ENCODE results near the gene MAPKAPK3. TPM values are rescaled to one million over a fixed set of nuclear protein-coding genes. Genes with fewer than 3 reads are reported as not detected.

MAPKAPK3 gene
- total and polyA plus RNA-seq, 2 donors (not counting 3 experiments of a cell fraction or from before 2014, with no cell fraction given), result 21.3 to 30.5 TPM

DNA sequence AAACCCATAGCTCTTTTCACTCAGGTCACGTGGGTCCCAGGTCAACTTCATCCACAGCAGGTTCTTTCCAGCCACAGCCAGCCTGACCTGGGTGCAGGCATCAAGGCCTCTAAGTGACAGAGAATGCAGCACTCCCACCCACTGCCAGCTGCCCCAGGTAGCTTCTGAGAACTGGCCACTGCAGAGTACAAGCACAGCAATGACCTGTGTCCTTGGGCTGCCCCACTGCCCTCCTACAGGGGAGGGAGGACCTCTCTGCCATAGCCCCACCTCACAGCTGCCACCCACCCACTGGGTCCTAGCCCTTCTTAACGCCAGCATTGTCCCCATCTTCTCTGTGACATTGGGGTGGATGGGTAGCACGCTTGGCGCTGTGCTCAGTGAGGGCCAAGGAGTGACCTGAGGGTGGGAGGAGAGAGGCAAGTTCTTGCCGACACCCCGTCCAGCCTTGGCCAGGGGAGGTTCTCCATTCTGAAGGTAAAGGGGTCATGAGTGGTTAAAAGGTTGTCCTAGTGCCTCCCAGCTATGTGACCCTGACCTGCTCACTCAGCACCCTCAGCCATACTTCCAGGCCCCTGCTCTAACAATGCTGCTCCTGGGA lies 17.7 kb upstream of the MAPKAPK3 start:
- Histone ChIP-seq H3K4me2 (ENCODE audit: insufficient read depth, low read length) (no peak overlapping the region), H3K27me3 (ENCODE audit: control insufficient read depth in 2 of 2, insufficient read depth in 2 of 2, low read length in 2 of 2) (peaks cover 0 to 2% of the 10 kb centered on the region in 2 experiments), H3K9ac (replicated peaks; ENCODE audit: extremely low read depth, insufficient read depth, low read length) (no peak overlapping the region), H3K36me3 (ENCODE audit: control insufficient read depth in 2 of 2, extremely low read depth in 1 of 2, insufficient read depth in 2 of 2, low read length in 2 of 2) (no peaks in the 10 kb centered on the region), H3K27ac (ENCODE audit: insufficient read depth, low read depth, low read length) (no peak overlapping the region), H2AFZ (ENCODE audit: low read depth, low read length) (no peak overlapping the region), H4K20me1 (replicated peaks; ENCODE audit: control insufficient read depth, extremely low read depth, insufficient read depth, low read length) (no peaks in the 10 kb centered on the region), H3K79me2 (ENCODE audit: control insufficient read depth, insufficient read depth, low read length) (no peaks in the 10 kb centered on the region), H3K9me1 (replicated peaks; ENCODE audit: control insufficient read depth, extremely low read depth, insufficient read depth, low read length) (no peaks in the 10 kb centered on the region), H3K9me3 (replicated peaks; ENCODE audit: control insufficient read depth, insufficient read depth, low read length) (no peaks in the 10 kb centered on the region), H3K4me1 (ENCODE audit: control insufficient read depth, extremely low read depth, insufficient read depth, low read length) (peaks cover 10% of the 10 kb centered on the region), H3K4me3 (replicated peaks in 1 of 3; ENCODE audit: insufficient read depth in 1 of 3, low read depth in 1 of 3, low read length in 3 of 3) (no peak overlapping the region)
- no TSS peak for BruUV-seq (replicated peaks)
- dilution Hi-C loops (cut with MboI; ENCODE audit: extremely low pct_ligation_motif_present, low sequenced_read_pairs) (no loop called here), intact Hi-C loops (cut with micrococcal nuclease) (no loop called here)
- ChIA-PET POLR2A (interaction anchor here (1.5 kb wide), 1 partner anchor 18 kb away, joined by 3 read pairs; no protein-coding TSS in a partner anchor), CTCF (interaction anchor here (1.6 kb wide), 1 partner anchor 13 kb away, joined by 5 read pairs; the partner anchor contains the start of gene CISH)
- FAIRE-seq (no peak), DNase-seq (ENCODE audit: low read depth, low spot score) (no peak)
- TF ChIP-seq JUN (IDR thresholded peaks at IDR 0.05; ENCODE audit: borderline replicate concordance, insufficient read depth, insufficient read length, low read depth) (no peak), MYC (IDR thresholded peaks at IDR 0.05; ENCODE audit: low read depth, low read length) (no peak), POLR2AphosphoS5 (IDR thresholded peaks at IDR 0.05; ENCODE audit: insufficient read depth, low read depth, low read length) (no peak), EZH2 (IDR thresholded peaks at IDR 0.05; ENCODE audit: borderline replicate concordance, low read depth, low read length, severe bottlenecking) (no peak), FOS (IDR thresholded peaks at IDR 0.05; ENCODE audit: borderline replicate concordance, insufficient read depth, low read length) (no peak), GATA2 (IDR thresholded peaks at IDR 0.05; ENCODE audit: insufficient read depth, insufficient read length, low read depth, low read length) (no peak), POLR2A (IDR thresholded peaks at IDR 0.05; ENCODE audit: low read depth, low read length) (no peak)
- TF ChIP-seq, protein P1, sequence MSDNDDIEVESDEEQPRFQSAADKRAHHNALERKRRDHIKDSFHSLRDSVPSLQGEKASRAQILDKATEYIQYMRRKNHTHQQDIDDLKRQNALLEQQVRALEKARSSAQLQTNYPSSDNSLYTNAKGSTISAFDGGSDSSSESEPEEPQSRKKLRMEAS (IDR thresholded peaks at IDR 0.05; ENCODE audit: insufficient read depth, insufficient read length), result no peak
- TF ChIP-seq, protein P2, sequence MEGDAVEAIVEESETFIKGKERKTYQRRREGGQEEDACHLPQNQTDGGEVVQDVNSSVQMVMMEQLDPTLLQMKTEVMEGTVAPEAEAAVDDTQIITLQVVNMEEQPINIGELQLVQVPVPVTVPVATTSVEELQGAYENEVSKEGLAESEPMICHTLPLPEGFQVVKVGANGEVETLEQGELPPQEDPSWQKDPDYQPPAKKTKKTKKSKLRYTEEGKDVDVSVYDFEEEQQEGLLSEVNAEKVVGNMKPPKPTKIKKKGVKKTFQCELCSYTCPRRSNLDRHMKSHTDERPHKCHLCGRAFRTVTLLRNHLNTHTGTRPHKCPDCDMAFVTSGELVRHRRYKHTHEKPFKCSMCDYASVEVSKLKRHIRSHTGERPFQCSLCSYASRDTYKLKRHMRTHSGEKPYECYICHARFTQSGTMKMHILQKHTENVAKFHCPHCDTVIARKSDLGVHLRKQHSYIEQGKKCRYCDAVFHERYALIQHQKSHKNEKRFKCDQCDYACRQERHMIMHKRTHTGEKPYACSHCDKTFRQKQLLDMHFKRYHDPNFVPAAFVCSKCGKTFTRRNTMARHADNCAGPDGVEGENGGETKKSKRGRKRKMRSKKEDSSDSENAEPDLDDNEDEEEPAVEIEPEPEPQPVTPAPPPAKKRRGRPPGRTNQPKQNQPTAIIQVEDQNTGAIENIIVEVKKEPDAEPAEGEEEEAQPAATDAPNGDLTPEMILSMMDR (IDR thresholded peaks at IDR 0.05; ENCODE audit: extremely low read depth in 1 of 2, insufficient read depth in 1 of 2, low read depth in 1 of 2, low read length in 2 of 2), result no peak

Data from endothelial cell of umbilical vein (primary cell).